GM12892 (cell line): ENCODE measurements around the gene ACOT8.

Experiments
- POLR2A ChIP-seq: IDR thresholded peaks from 2 replicates; pipeline ENCODE4 v1.6.1; 2011; ENCODE audit warnings: low read depth, low read length, control low read depth
- POLR2AphosphoS5 ChIP-seq: IDR thresholded peaks from 2 replicates; pipeline ENCODE4 v1.6.1; 2011; ENCODE audit warnings: low read depth, low read length, control low read depth
- TAF1 ChIP-seq: IDR thresholded peaks from 2 replicates; pipeline ENCODE4 v1.6.1; 2011; ENCODE audit warnings: low read depth, mild to moderate bottlenecking, control low read depth, low read length, borderline replicate concordance

- TF ChIP-seq POLR2AphosphoS5 (no peak), POLR2A (no peak), TAF1 (no peak)
Measured at GRCh38 chr20:45813006-45813340, 44.2 kb downstream of the ACOT8 start.
